ENCODE data around the gene HAS3. TPM values are rescaled to one million over a fixed set of nuclear protein-coding genes. Genes with fewer than 3 reads are reported as not detected.
A peak's percentile ranks its signal among the peaks of the same experiment; 100 is the strongest.

The HAS3 gene
- total and polyA plus RNA-seq, 2 donors: 0.09 to 0.89 TPM

DNA sequence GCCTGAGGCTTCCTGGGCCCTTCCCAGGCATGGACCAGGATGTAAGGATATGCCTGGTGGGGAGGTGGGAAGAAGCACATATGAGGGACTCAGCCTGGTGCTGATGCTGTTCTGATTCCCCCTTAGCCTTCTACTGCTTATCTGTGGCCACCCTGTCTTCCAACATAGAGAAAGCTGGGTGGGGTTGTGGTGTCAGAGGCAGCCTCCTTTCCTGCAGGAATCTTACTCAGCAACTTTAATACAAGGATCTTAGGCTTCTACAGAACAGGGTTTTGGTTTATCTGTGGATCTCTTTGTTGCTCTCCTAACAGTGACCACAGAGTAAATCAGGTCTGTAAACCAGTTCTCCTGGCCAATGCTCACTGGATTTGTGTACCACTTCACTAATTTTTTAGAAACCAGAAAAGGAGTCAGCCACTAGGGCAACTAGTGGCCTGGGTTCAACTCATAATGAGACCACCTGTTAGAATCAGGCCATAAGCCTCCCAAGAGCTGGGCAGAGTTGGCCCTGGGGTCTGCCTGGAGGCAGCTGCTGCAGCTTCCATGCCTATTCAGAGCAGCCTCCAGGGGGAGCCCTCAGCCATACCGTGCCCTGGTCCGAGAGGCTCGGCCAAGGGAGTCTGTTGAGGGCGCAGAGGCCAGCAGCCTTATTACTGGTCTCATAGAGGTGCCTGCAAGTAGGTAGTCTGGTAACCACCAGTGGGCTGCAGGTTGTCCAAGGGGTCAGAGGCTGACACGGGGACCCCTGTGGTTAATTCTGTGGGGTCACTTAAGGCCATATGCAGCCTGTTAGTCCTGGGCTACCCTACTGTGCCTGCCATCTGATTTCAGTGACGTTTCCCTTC is 7.1 kb downstream of the HAS3 start:
- Histone ChIP-seq H3K9me3 (ENCODE audit: control insufficient read depth in 2 of 2, insufficient read depth in 1 of 2, low read length in 1 of 2) (no peaks in the 10 kb centered on the region), H3K36me3 (ENCODE audit: control insufficient read depth in 2 of 2, insufficient read depth in 2 of 2, low read length in 1 of 2) (peaks cover 22% of the 10 kb centered on the region in 2 donors), H3K4me1 (ENCODE audit: control insufficient read depth in 2 of 2, insufficient read depth in 2 of 2, low read length in 2 of 2) (peaks cover 22 to 43% of the 10 kb centered on the region in 2 donors), H3K4me3 (ENCODE audit: low read length in 2 of 2) (no peak overlapping the region), H3K27me3 (ENCODE audit: control insufficient read depth in 2 of 2, insufficient read depth in 1 of 2, low read length in 1 of 2) (peaks cover 8 to 22% of the 10 kb centered on the region in 2 donors), H3K27ac (ENCODE audit: low read depth in 1 of 2, low read length in 1 of 2) (no peak overlapping the region)
- peak in 1 of 9 donors; percentile 44 for DNase-seq (ENCODE audit: low read depth in 6 of 9, low spot score in 9 of 9)
- WGBS: 74% methylated on average over 6 of the region's 6 CpGs

DNA sequence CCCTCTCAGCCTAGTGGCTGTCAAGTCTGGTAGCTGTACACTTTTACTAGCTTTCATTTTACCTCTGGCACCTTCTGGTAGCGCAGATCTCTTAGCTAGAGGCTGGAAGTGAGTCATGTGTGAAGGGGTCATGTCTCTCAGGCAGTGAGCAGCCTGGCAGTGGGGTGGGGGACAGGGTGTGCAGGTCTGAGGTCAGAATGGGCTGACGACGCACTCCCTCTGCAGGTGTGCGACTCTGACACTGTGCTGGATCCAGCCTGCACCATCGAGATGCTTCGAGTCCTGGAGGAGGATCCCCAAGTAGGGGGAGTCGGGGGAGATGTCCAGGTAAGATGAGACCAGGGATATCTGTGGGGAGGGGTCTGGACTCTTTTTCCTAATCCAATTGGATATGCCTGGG is 7.8 kb downstream of the HAS3 start:
- Histone ChIP-seq H3K4me3 (ENCODE audit: low read length in 2 of 2) (no peak overlapping the region), H3K9me3 (ENCODE audit: control insufficient read depth in 2 of 2, insufficient read depth in 1 of 2, low read length in 1 of 2) (no peaks in the 10 kb centered on the region), H3K4me1 (ENCODE audit: control insufficient read depth in 2 of 2, insufficient read depth in 2 of 2, low read length in 2 of 2) (peaks cover 27 to 43% of the 10 kb centered on the region in 2 donors), H3K36me3 (ENCODE audit: control insufficient read depth in 2 of 2, insufficient read depth in 2 of 2, low read length in 1 of 2) (peaks cover 24 to 30% of the 10 kb centered on the region in 2 donors), H3K27ac (ENCODE audit: low read depth in 1 of 2, low read length in 1 of 2) (no peak overlapping the region), H3K27me3 (ENCODE audit: control insufficient read depth in 2 of 2, insufficient read depth in 1 of 2, low read length in 1 of 2) (peaks cover 3 to 15% of the 10 kb centered on the region in 2 donors)
- 94% methylated on average over 7 of the region's 7 CpGs for WGBS
- DNase-seq (ENCODE audit: low read depth in 6 of 9, low spot score in 9 of 9): no peak

DNA sequence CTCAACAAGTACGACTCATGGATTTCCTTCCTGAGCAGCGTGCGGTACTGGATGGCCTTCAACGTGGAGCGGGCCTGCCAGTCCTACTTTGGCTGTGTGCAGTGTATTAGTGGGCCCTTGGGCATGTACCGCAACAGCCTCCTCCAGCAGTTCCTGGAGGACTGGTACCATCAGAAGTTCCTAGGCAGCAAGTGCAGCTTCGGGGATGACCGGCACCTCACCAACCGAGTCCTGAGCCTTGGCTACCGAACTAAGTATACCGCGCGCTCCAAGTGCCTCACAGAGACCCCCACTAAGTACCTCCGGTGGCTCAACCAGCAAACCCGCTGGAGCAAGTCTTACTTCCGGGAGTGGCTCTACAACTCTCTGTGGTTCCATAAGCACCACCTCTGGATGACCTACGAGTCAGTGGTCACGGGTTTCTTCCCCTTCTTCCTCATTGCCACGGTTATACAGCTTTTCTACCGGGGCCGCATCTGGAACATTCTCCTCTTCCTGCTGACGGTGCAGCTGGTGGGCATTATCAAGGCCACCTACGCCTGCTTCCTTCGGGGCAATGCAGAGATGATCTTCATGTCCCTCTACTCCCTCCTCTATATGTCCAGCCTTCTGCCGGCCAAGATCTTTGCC is 9.0 kb downstream of the HAS3 start:
- Histone ChIP-seq H3K36me3 (ENCODE audit: control insufficient read depth in 2 of 2, insufficient read depth in 2 of 2, low read length in 1 of 2) (peaks cover 33 to 42% of the 10 kb centered on the region in 2 donors), H3K27ac (ENCODE audit: low read depth in 1 of 2, low read length in 1 of 2) (no peak overlapping the region), H3K4me3 (ENCODE audit: low read length in 2 of 2) (no peak overlapping the region), H3K4me1 (ENCODE audit: control insufficient read depth in 2 of 2, insufficient read depth in 2 of 2, low read length in 2 of 2) (peaks cover 27 to 42% of the 10 kb centered on the region in 2 donors), H3K27me3 (ENCODE audit: control insufficient read depth in 2 of 2, insufficient read depth in 1 of 2, low read length in 1 of 2) (peaks cover 0 to 3% of the 10 kb centered on the region in 2 donors), H3K9me3 (ENCODE audit: control insufficient read depth in 2 of 2, insufficient read depth in 1 of 2, low read length in 1 of 2) (no peaks in the 10 kb centered on the region)
- 98% methylated on average over 25 of the region's 25 CpGs for WGBS
- DNase-seq (ENCODE audit: low read depth in 6 of 9, low spot score in 9 of 9): no peak

DNA sequence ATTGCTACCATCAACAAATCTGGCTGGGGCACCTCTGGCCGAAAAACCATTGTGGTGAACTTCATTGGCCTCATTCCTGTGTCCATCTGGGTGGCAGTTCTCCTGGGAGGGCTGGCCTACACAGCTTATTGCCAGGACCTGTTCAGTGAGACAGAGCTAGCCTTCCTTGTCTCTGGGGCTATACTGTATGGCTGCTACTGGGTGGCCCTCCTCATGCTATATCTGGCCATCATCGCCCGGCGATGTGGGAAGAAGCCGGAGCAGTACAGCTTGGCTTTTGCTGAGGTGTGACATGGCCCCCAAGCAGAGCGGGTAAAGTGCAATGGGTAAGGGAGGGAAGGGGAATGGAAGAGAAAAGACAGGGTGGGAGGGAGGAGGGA is 9.5 kb downstream of the HAS3 start:
- Histone ChIP-seq H3K9me3 (ENCODE audit: control insufficient read depth in 2 of 2, insufficient read depth in 1 of 2, low read length in 1 of 2) (no peaks in the 10 kb centered on the region), H3K36me3 (ENCODE audit: control insufficient read depth in 2 of 2, insufficient read depth in 2 of 2, low read length in 1 of 2) (peaks cover 35 to 47% of the 10 kb centered on the region in 2 donors), H3K27me3 (ENCODE audit: control insufficient read depth in 2 of 2, insufficient read depth in 1 of 2, low read length in 1 of 2) (no peaks in the 10 kb centered on the region), H3K27ac (ENCODE audit: low read depth in 1 of 2, low read length in 1 of 2) (no peak overlapping the region), H3K4me3 (ENCODE audit: low read length in 2 of 2) (no peak overlapping the region), H3K4me1 (ENCODE audit: control insufficient read depth in 2 of 2, insufficient read depth in 2 of 2, low read length in 2 of 2) (peaks cover 27 to 42% of the 10 kb centered on the region in 2 donors)
- WGBS: 98% methylated on average over 6 of the region's 6 CpGs
- DNase-seq (ENCODE audit: low read depth in 6 of 9, low spot score in 9 of 9): no peak

DNA sequence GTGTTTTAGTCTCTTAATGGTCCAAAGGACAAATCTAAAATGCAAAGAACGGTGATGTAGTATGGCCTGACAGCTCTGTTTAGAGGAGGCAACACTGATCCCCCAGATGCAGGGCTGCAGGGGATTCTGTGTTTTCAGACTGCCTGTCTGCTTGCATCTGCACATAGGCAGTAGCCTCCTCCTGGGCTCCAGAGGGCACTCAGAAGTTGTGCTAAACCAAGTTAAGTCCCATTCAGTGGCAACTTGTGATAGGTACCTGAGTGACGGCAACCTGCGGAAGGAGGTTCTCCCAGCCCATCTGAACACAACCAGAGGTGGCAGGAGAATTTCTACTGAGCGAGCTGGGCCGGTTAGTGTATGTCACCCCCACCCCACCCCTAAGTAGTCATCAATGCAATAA is 9.9 kb downstream of the HAS3 start:
- WGBS: 93% methylated on average over 5 of the region's 5 CpGs
- DNase-seq (ENCODE audit: low read depth in 6 of 9, low spot score in 9 of 9): no peak
- Histone ChIP-seq H3K4me3 (ENCODE audit: low read length in 2 of 2) (no peak overlapping the region), H3K36me3 (ENCODE audit: control insufficient read depth in 2 of 2, insufficient read depth in 2 of 2, low read length in 1 of 2) (peaks cover 39 to 51% of the 10 kb centered on the region in 2 donors), H3K4me1 (ENCODE audit: control insufficient read depth in 2 of 2, insufficient read depth in 2 of 2, low read length in 2 of 2) (peaks cover 27 to 42% of the 10 kb centered on the region in 2 donors), H3K27me3 (ENCODE audit: control insufficient read depth in 2 of 2, insufficient read depth in 1 of 2, low read length in 1 of 2) (no peaks in the 10 kb centered on the region), H3K9me3 (ENCODE audit: control insufficient read depth in 2 of 2, insufficient read depth in 1 of 2, low read length in 1 of 2) (no peaks in the 10 kb centered on the region), H3K27ac (ENCODE audit: low read depth in 1 of 2, low read length in 1 of 2) (peak overlapping the region in 1 of 2 donors; percentile 34)

DNA sequence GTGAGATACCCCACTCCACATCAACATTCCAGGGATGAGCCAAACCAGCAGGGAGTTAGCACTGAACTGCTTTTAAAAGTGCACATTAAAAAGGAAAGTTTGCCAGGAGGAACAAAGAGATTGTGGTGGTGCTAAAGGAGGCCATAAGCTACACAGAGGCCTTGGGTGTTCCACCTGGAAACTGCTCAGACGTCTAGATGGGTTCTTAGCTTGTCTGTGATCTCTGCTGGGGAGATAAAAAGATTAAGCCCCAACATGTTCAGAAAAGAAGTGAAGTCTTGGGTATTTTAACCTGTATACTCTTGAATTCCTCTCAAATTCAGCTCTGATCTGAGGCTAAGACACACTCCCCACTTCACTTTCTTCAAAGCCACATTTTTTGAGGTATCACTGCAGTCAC is 10.4 kb downstream of the HAS3 start:
- DNase-seq (ENCODE audit: low read depth in 6 of 9, low spot score in 9 of 9): peak in 2 of 9 donors; percentile 57 to 76
- Histone ChIP-seq H3K4me3 (ENCODE audit: low read length in 2 of 2) (no peak overlapping the region), H3K27ac (ENCODE audit: low read depth in 1 of 2, low read length in 1 of 2) (peak overlapping the region in 1 of 2 donors; percentile 34), H3K9me3 (ENCODE audit: control insufficient read depth in 2 of 2, insufficient read depth in 1 of 2, low read length in 1 of 2) (no peaks in the 10 kb centered on the region), H3K4me1 (ENCODE audit: control insufficient read depth in 2 of 2, insufficient read depth in 2 of 2, low read length in 2 of 2) (peaks cover 27 to 42% of the 10 kb centered on the region in 2 donors), H3K27me3 (ENCODE audit: control insufficient read depth in 2 of 2, insufficient read depth in 1 of 2, low read length in 1 of 2) (no peaks in the 10 kb centered on the region), H3K36me3 (ENCODE audit: control insufficient read depth in 2 of 2, insufficient read depth in 2 of 2, low read length in 1 of 2) (peaks cover 44 to 53% of the 10 kb centered on the region in 2 donors)
- 8% methylated on average over 1 of the region's 1 CpG for WGBS

DNA sequence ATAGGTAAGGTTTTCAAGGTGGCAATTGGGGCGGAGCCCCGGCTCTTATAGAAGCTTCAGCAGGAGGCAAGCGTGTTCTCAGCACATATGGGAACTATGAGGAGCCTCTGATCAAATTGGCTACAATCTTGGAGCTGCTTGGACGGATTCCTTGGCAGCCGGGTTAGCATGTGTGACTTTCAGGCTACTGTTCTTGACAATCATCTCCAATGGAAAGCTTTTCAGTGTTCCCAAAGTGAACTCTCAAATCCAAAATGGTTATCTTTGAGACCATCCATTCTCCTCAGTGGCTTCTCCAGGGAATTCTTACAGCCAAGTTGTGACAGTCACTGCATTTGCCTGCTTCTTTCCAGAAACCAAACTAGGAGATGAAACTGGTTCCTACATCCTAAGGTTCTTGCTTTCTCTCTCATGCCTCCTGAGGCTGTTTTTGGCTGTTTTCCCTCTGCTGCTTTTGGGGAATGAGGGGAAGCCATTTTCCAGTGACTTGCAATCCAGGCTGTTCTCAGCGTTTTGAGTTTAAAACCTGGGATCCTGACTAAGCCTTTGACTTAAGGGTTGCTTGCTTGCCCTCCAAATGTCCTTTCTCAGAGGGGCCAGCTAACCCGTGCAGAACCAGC is 10.9 kb downstream of the HAS3 start:
- Histone ChIP-seq H3K27ac (ENCODE audit: low read depth in 1 of 2, low read length in 1 of 2) (peak overlapping the region; percentile 31 to 34), H3K36me3 (ENCODE audit: control insufficient read depth in 2 of 2, insufficient read depth in 2 of 2, low read length in 1 of 2) (peaks cover 48 to 57% of the 10 kb centered on the region in 2 donors), H3K27me3 (ENCODE audit: control insufficient read depth in 2 of 2, insufficient read depth in 1 of 2, low read length in 1 of 2) (no peaks in the 10 kb centered on the region), H3K4me1 (ENCODE audit: control insufficient read depth in 2 of 2, insufficient read depth in 2 of 2, low read length in 2 of 2) (peaks cover 27 to 42% of the 10 kb centered on the region in 2 donors), H3K4me3 (ENCODE audit: low read length in 2 of 2) (no peak overlapping the region), H3K9me3 (ENCODE audit: control insufficient read depth in 2 of 2, insufficient read depth in 1 of 2, low read length in 1 of 2) (no peaks in the 10 kb centered on the region)
- 92% methylated on average over 7 of the region's 7 CpGs for WGBS
- peak in 1 of 9 donors; percentile 20 for DNase-seq (ENCODE audit: low read depth in 6 of 9, low spot score in 9 of 9)

DNA sequence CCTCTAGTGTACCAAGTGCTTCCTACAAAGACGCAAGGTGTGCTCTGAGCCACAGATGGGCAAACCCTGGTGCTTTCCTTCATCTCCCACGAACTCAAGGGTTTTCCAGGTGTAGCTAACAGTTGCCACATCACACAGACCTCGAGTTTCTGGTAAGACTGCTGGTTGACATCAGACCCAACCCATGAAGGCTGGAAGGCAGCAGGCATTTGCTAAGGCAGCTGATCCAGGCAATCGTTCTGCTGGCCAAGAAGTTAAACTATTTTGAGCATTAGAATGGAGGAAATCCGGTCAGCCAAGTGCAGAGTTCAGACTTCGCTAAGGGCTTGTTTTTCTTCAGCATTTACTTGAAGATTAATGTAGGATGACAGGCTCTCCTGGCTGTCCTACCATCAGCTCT is 11.5 kb downstream of the HAS3 start:
- WGBS: 43% methylated on average over 6 of the region's 6 CpGs
- peak overlapping the region in 1 of 2 donors; percentile 34 for H3K27ac ChIP-seq (ENCODE audit: low read depth in 1 of 2, low read length in 1 of 2)
- DNase-seq (ENCODE audit: low read depth in 6 of 9, low spot score in 9 of 9): peak in 1 of 9 donors; percentile 68
- no peaks in the 10 kb centered on the region for H3K27me3 ChIP-seq (ENCODE audit: control insufficient read depth in 2 of 2, insufficient read depth in 1 of 2, low read length in 1 of 2)
- H3K9me3 ChIP-seq (ENCODE audit: control insufficient read depth in 2 of 2, insufficient read depth in 1 of 2, low read length in 1 of 2): no peaks in the 10 kb centered on the region
- peaks cover 27 to 42% of the 10 kb centered on the region in 2 donors for H3K4me1 ChIP-seq (ENCODE audit: control insufficient read depth in 2 of 2, insufficient read depth in 2 of 2, low read length in 2 of 2)
- H3K36me3 ChIP-seq (ENCODE audit: control insufficient read depth in 2 of 2, insufficient read depth in 2 of 2, low read length in 1 of 2): peaks cover 45 to 57% of the 10 kb centered on the region in 2 donors
- no peak overlapping the region for H3K4me3 ChIP-seq (ENCODE audit: low read length in 2 of 2)

DNA sequence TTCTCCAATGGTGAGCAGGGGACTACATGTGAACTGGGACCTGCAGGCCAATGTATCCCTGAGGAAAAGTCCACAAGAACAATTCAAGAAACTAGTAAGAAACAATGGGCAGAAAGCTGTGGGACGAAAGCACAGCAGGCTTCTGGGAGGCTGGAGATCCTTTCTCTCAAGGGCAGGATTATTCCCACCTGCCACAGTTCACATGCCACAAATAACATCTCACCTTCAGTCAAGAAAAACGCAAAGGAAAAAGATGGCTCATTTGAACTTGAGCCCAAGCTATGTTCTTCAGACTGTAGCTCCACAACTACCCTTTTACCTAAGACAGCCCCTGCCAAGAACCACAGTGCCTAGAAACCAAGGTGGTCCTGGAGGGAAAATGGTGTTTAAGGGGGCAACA is 13.0 kb downstream of the HAS3 start:
- Histone ChIP-seq H3K36me3 (ENCODE audit: control insufficient read depth in 2 of 2, insufficient read depth in 2 of 2, low read length in 1 of 2) (peaks cover 45 to 60% of the 10 kb centered on the region in 2 donors), H3K4me1 (ENCODE audit: control insufficient read depth in 2 of 2, insufficient read depth in 2 of 2, low read length in 2 of 2) (peaks cover 27 to 35% of the 10 kb centered on the region in 2 donors), H3K27ac (ENCODE audit: low read depth in 1 of 2, low read length in 1 of 2) (no peak overlapping the region), H3K9me3 (ENCODE audit: control insufficient read depth in 2 of 2, insufficient read depth in 1 of 2, low read length in 1 of 2) (no peaks in the 10 kb centered on the region), H3K27me3 (ENCODE audit: control insufficient read depth in 2 of 2, insufficient read depth in 1 of 2, low read length in 1 of 2) (no peaks in the 10 kb centered on the region), H3K4me3 (ENCODE audit: low read length in 2 of 2) (no peak overlapping the region)
- no peak for DNase-seq (ENCODE audit: low read depth in 6 of 9, low spot score in 9 of 9)
- 98% methylated on average over 2 of the region's 2 CpGs for WGBS

Measured in thymus (tissue), 11 donors.